Measurements from ENCODE around the gene DOCK4. TPM values are rescaled to one million over a fixed set of nuclear protein-coding genes. Genes with fewer than 3 reads are reported as not detected.

The DOCK4 gene
- polyA plus RNA-seq, 1 donor, result 8.1 TPM

GRCh38 chr7:112093409-112093808, 112.8 kb downstream of the DOCK4 start:
- H3K27me3 ChIP-seq (ENCODE audit: control insufficient read depth, insufficient read depth, low read length), result no peaks in the 10 kb centered on the region
- H3K4me3 ChIP-seq (ENCODE audit: low read length), result no peak overlapping the region
- no peaks in the 10 kb centered on the region for H3K36me3 ChIP-seq (ENCODE audit: control insufficient read depth, insufficient read depth, low read length)
- DNase-seq, result no peak
- no peak overlapping the region for H3K27ac ChIP-seq (ENCODE audit: low read length)
- no peaks in the 10 kb centered on the region for H3K9me3 ChIP-seq (ENCODE audit: control insufficient read depth, low read depth, low read length)
- 81% methylated on average over 3 of the region's 5 CpGs for WGBS (ENCODE audit: insufficient coverage, low lambda C conversion rate)
- no peaks in the 10 kb centered on the region for H3K4me1 ChIP-seq (ENCODE audit: control insufficient read depth, insufficient read depth, low read length)

DNA sequence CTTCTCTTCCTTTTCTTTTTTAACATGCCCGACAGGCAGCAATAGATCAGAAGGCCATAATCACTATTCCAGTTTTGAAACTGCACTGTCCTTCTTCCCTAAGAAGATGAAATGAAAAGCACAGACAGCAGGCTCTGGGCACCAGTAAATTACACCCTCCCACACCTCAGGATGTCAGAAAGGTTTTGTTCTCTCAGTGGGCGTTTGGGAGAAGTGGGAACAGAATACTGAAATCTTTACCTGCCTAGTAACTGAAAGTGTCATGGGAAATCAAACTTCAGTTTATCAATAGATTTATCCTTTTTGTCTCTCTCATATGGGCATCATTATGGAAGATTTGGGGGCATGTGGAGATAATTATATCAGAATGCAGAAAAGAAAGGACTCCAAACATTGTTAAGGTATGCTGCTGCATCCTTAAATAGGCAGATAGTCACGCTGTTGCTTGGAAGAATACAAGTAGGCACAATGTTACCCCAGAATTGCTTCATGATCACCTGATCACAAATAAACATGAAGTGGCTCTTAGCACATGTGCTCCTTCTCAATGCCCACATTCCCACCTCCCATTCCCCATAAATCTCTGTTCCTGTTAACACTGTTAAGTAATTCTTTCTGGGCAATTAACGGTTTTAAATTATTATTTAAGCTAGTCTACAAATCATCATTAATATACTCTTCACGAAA, 113.3 kb downstream of the DOCK4 start:
- Histone ChIP-seq H3K27ac (ENCODE audit: low read length) (no peak overlapping the region), H3K9me3 (ENCODE audit: control insufficient read depth, low read depth, low read length) (no peaks in the 10 kb centered on the region), H3K4me3 (ENCODE audit: low read length) (no peak overlapping the region), H3K36me3 (ENCODE audit: control insufficient read depth, insufficient read depth, low read length) (no peaks in the 10 kb centered on the region), H3K4me1 (ENCODE audit: control insufficient read depth, insufficient read depth, low read length) (no peaks in the 10 kb centered on the region), H3K27me3 (ENCODE audit: control insufficient read depth, insufficient read depth, low read length) (no peaks in the 10 kb centered on the region)
- DNase-seq, result no peak
- no CpG with 5 or more reads among the region's 5 CpGs for WGBS (ENCODE audit: insufficient coverage, low lambda C conversion rate)

- H3K27ac ChIP-seq (ENCODE audit: low read length), result no peak overlapping the region
- DNase-seq, result no peak
- no peak overlapping the region for H3K4me3 ChIP-seq (ENCODE audit: low read length)
- WGBS (ENCODE audit: insufficient coverage, low lambda C conversion rate), result no CpG with 5 or more reads among the region's 8 CpGs
- H3K36me3 ChIP-seq (ENCODE audit: control insufficient read depth, insufficient read depth, low read length), result no peaks in the 10 kb centered on the region
- no peaks in the 10 kb centered on the region for H3K4me1 ChIP-seq (ENCODE audit: control insufficient read depth, insufficient read depth, low read length)
- no peaks in the 10 kb centered on the region for H3K27me3 ChIP-seq (ENCODE audit: control insufficient read depth, insufficient read depth, low read length)
- no peaks in the 10 kb centered on the region for H3K9me3 ChIP-seq (ENCODE audit: control insufficient read depth, low read depth, low read length)
These were observed 113.9 kb downstream of the DOCK4 start for GRCh38 chr7:112092306-112092705.

GRCh38 chr7:112091768-112092167, 114.4 kb downstream of the DOCK4 start:
- H3K27me3 ChIP-seq (ENCODE audit: control insufficient read depth, insufficient read depth, low read length), result no peaks in the 10 kb centered on the region
- H3K27ac ChIP-seq (ENCODE audit: low read length), result no peak overlapping the region
- H3K9me3 ChIP-seq (ENCODE audit: control insufficient read depth, low read depth, low read length), result no peaks in the 10 kb centered on the region
- DNase-seq, result no peak
- WGBS (ENCODE audit: insufficient coverage, low lambda C conversion rate), result no CpG with 5 or more reads among the region's 3 CpGs
- H3K36me3 ChIP-seq (ENCODE audit: control insufficient read depth, insufficient read depth, low read length), result no peaks in the 10 kb centered on the region
- H3K4me1 ChIP-seq (ENCODE audit: control insufficient read depth, insufficient read depth, low read length), result no peaks in the 10 kb centered on the region
- H3K4me3 ChIP-seq (ENCODE audit: low read length), result no peak overlapping the region

- H3K4me1 ChIP-seq (ENCODE audit: control insufficient read depth, insufficient read depth, low read length), result no peaks in the 10 kb centered on the region
- no CpG with 5 or more reads among the region's 4 CpGs for WGBS (ENCODE audit: insufficient coverage, low lambda C conversion rate)
- no peaks in the 10 kb centered on the region for H3K27me3 ChIP-seq (ENCODE audit: control insufficient read depth, insufficient read depth, low read length)
- no peak overlapping the region for H3K4me3 ChIP-seq (ENCODE audit: low read length)
- DNase-seq, result no peak
- H3K27ac ChIP-seq (ENCODE audit: low read length), result no peak overlapping the region
- no peaks in the 10 kb centered on the region for H3K36me3 ChIP-seq (ENCODE audit: control insufficient read depth, insufficient read depth, low read length)
- no peaks in the 10 kb centered on the region for H3K9me3 ChIP-seq (ENCODE audit: control insufficient read depth, low read depth, low read length)
These were observed 116.6 kb downstream of the DOCK4 start for GRCh38 chr7:112089551-112089950.

DNA sequence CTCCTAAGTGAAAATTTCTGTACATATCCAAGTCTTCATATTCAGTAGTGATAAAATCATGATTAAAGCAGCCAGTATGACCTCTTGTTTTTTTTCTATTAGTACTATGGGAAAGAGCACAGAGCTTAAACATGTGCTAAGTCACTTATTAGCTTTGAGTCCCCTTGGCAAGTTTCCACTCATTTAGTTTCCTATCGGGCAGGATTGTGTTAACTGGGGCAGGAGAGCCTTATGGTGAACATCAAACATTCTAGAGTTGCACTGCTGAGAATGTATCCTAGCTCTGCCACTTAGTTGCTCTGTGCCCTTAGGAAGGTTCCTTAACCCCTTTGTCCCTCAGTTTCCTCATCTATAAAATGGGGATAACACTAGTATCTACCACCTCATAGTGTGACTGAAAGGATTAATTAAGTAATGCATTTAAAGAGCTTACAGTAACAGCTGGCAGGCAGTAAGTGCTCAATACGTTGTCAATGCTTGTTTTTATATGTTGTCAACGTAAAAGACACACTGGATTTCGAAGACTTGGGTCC, 117.6 kb downstream of the DOCK4 start:
- 89% methylated on average over 3 of the region's 4 CpGs for WGBS (ENCODE audit: insufficient coverage, low lambda C conversion rate)
- H3K9me3 ChIP-seq (ENCODE audit: control insufficient read depth, low read depth, low read length), result no peaks in the 10 kb centered on the region
- H3K36me3 ChIP-seq (ENCODE audit: control insufficient read depth, insufficient read depth, low read length), result no peaks in the 10 kb centered on the region
- H3K4me3 ChIP-seq (ENCODE audit: low read length), result no peak overlapping the region
- no peak for DNase-seq
- H3K27me3 ChIP-seq (ENCODE audit: control insufficient read depth, insufficient read depth, low read length), result no peaks in the 10 kb centered on the region
- no peak overlapping the region for H3K27ac ChIP-seq (ENCODE audit: low read length)
- H3K4me1 ChIP-seq (ENCODE audit: control insufficient read depth, insufficient read depth, low read length), result no peaks in the 10 kb centered on the region

DNA sequence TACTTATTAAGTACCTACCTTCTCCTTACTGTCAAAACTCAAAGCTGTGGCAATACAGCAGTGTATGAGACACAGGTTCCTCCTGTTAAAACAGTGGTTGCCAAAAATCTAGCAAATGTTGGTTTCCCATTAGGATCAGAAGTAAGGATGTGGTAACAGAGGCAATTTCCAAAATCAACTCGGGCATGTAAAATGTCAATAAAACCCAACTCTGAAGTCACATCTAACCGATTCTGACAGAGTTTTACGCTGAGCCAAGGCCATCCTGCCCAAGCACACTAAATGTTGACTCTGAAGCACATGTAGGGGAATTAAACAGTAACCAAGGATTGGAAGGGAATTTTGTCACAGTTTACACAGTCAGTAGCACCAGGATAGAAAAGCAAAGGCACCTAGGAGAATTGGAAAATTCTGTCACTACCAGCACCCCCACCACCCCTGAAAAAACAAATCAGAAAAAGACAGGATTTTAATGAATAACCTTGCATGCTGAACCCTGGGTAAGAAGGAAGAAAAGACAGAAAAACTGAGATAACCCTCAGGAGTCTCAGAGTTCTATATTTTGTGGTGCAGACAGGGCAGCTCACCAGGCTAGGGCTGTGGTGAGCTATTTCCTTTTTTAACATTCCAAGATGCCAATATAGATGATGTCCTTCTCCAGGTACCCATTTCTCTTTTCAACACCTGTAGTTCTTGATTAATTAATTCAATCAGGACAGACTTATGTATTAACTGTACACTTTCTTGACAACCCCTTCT, 119.5 kb downstream of the DOCK4 start:
- Histone ChIP-seq H3K4me1 (ENCODE audit: control insufficient read depth, insufficient read depth, low read length) (no peaks in the 10 kb centered on the region), H3K27me3 (ENCODE audit: control insufficient read depth, insufficient read depth, low read length) (no peaks in the 10 kb centered on the region), H3K36me3 (ENCODE audit: control insufficient read depth, insufficient read depth, low read length) (no peaks in the 10 kb centered on the region), H3K27ac (ENCODE audit: low read length) (no peak overlapping the region), H3K4me3 (ENCODE audit: low read length) (no peak overlapping the region), H3K9me3 (ENCODE audit: control insufficient read depth, low read depth, low read length) (no peaks in the 10 kb centered on the region)
- DNase-seq, result no peak
- WGBS (ENCODE audit: insufficient coverage, low lambda C conversion rate), result no CpG with 5 or more reads among the region's 3 CpGs

DNA sequence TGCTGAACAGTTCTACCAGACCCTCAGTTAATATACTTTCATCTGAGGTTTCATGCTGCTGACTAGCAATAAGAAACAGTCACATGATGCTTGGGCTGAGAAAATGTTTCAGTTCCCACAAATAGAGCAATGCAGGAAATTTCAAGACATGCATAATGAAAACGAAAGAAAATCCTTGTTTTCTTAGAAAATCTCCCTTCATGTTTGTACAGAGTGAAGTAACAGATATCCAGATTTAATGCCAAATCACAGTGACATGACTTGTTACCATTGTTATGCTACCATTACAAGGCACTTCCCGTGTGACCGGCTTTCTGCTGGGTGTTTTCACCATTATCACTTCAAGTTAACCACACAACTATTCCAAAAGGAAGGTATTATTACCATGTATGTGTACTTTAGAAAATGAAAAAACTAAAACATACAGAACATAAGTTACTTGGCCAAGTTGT, 121.7 kb downstream of the DOCK4 start:
- no peak overlapping the region for H3K4me3 ChIP-seq (ENCODE audit: low read length)
- H3K36me3 ChIP-seq (ENCODE audit: control insufficient read depth, insufficient read depth, low read length), result no peaks in the 10 kb centered on the region
- H3K4me1 ChIP-seq (ENCODE audit: control insufficient read depth, insufficient read depth, low read length), result no peaks in the 10 kb centered on the region
- H3K9me3 ChIP-seq (ENCODE audit: control insufficient read depth, low read depth, low read length), result no peaks in the 10 kb centered on the region
- 50% methylated on average over 1 of the region's 3 CpGs for WGBS (ENCODE audit: insufficient coverage, low lambda C conversion rate)
- DNase-seq, result peak in 1 of 2 donors; percentile 25
- no peaks in the 10 kb centered on the region for H3K27me3 ChIP-seq (ENCODE audit: control insufficient read depth, insufficient read depth, low read length)
- H3K27ac ChIP-seq (ENCODE audit: low read length), result no peak overlapping the region

DNA sequence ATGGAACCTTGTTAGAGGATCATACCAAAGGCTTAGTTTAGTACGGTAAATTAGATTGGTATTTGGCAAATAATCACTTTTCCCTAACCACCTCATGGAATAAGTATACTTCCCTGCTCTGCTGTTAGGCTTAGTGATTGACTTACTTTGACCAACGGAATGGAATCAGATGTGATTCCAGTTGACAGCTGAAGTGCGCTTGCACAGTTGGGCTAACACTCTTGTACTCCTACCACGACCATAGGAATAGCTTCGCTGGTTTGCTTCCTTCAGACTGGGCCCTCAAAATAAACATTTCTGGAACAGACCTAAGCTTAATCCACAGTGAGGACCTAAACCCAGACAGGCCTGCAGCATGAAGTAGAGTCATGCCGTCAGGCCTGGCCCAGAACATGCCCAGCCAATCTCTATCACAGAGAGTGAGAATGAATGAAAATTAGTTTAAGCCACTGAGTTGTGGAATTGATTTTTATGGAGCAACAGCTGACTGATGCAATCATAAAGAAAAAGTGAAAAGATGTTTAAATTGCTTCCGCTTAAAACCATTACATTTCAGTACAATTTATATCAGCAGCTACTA, 122.3 kb downstream of the DOCK4 start:
- no peaks in the 10 kb centered on the region for H3K36me3 ChIP-seq (ENCODE audit: control insufficient read depth, insufficient read depth, low read length)
- 100% methylated on average over 3 of the region's 7 CpGs for WGBS (ENCODE audit: insufficient coverage, low lambda C conversion rate)
- no peak for DNase-seq
- H3K4me3 ChIP-seq (ENCODE audit: low read length), result no peak overlapping the region
- H3K27ac ChIP-seq (ENCODE audit: low read length), result no peak overlapping the region
- no peaks in the 10 kb centered on the region for H3K9me3 ChIP-seq (ENCODE audit: control insufficient read depth, low read depth, low read length)
- no peaks in the 10 kb centered on the region for H3K4me1 ChIP-seq (ENCODE audit: control insufficient read depth, insufficient read depth, low read length)
- H3K27me3 ChIP-seq (ENCODE audit: control insufficient read depth, insufficient read depth, low read length), result no peaks in the 10 kb centered on the region

- no peak overlapping the region for H3K4me3 ChIP-seq (ENCODE audit: low read length)
- DNase-seq, result no peak
- no peaks in the 10 kb centered on the region for H3K27me3 ChIP-seq (ENCODE audit: control insufficient read depth, insufficient read depth, low read length)
- H3K4me1 ChIP-seq (ENCODE audit: control insufficient read depth, insufficient read depth, low read length), result no peaks in the 10 kb centered on the region
- H3K9me3 ChIP-seq (ENCODE audit: control insufficient read depth, low read depth, low read length), result no peaks in the 10 kb centered on the region
- WGBS (ENCODE audit: insufficient coverage, low lambda C conversion rate), result 80% methylated on average over 1 of the region's 7 CpGs
- H3K27ac ChIP-seq (ENCODE audit: low read length), result no peak overlapping the region
- no peaks in the 10 kb centered on the region for H3K36me3 ChIP-seq (ENCODE audit: control insufficient read depth, insufficient read depth, low read length)
These were observed 123.9 kb downstream of the DOCK4 start for GRCh38 chr7:112082306-112082705.
